ENCODE results near the gene GINS1.

GRCh38 chr20:25491446-25492038, 84.1 kb downstream of the GINS1 start:
- TF ChIP-seq EZH2 (optimal IDR thresholded peaks at IDR 0.05; ENCODE audit: low read depth, low read length): no peak
- TF ChIP-seq EZH2phosphoT487 (IDR thresholded peaks at IDR 0.05; ENCODE audit: low read length): no peak
